ENCODE results near the gene KLF7. TPM values are rescaled to one million over a fixed set of nuclear protein-coding genes. Genes with fewer than 3 reads are reported as not detected.

KLF7 gene
- total RNA-seq, 2 donors from 2014 or later, result 27.2 to 28.3 TPM

DNA sequence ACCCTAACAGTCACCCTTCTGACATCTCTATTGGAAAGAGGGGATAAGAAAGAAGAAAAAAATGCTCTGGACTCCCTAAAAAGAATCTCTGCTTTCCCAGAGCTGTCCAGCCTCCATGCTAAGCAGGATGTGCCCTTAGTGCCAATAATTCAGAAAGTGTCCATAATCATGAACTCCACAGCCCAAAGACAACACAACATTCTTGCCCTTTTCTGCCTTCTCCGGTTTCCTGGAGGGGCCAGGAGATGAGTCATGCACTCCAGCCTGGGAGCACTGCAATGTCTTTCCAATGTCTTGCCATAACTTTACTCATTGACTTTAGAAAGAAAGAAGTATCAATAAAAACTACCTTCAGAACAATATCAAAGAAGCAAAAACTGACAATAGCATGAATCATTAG is 44.0 kb downstream of the KLF7 start:
- Histone ChIP-seq H3K4me1 (ENCODE audit: control insufficient read depth in 1 of 2, low read depth in 2 of 2) (peaks cover 22 to 42% of the 10 kb centered on the region in 2 donors), H3K4me3 (no peak overlapping the region), H3K9me3 (no peaks in the 10 kb centered on the region), H3K27ac (peak overlapping the region; percentile 12 to 31), H3K27me3 (replicated peaks; ENCODE audit: insufficient read depth) (no peaks in the 10 kb centered on the region), H3K36me3 (peaks cover 12% of the 10 kb centered on the region)
- DNase-seq (ENCODE audit: low spot score) (no peak), ATAC-seq (ENCODE audit: insufficient number of reproducible peaks, low FRiP score, low read depth) (peak; percentile 67)
- TF ChIP-seq, protein P1, sequence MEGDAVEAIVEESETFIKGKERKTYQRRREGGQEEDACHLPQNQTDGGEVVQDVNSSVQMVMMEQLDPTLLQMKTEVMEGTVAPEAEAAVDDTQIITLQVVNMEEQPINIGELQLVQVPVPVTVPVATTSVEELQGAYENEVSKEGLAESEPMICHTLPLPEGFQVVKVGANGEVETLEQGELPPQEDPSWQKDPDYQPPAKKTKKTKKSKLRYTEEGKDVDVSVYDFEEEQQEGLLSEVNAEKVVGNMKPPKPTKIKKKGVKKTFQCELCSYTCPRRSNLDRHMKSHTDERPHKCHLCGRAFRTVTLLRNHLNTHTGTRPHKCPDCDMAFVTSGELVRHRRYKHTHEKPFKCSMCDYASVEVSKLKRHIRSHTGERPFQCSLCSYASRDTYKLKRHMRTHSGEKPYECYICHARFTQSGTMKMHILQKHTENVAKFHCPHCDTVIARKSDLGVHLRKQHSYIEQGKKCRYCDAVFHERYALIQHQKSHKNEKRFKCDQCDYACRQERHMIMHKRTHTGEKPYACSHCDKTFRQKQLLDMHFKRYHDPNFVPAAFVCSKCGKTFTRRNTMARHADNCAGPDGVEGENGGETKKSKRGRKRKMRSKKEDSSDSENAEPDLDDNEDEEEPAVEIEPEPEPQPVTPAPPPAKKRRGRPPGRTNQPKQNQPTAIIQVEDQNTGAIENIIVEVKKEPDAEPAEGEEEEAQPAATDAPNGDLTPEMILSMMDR (IDR thresholded peaks at IDR 0.05), result no peak

DNA sequence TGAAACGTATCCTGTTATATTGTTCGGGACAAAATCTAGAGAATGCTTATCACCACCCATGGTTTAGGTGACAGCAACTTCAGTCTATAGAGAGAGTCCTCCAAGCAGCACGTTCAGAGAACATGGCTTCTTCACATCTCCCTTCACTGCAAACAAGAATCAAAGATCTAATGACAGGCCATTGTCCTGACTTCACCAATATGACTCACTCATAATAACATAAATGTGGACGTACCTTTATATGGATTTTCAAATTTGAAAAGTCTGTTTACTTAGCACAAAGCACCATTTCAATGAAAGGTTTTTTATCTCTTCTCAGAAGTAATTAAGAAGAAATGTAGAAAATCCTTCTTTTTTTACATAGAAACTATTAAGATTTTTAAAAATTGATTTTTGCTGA is 46.7 kb downstream of the KLF7 start:
- no peak for DNase-seq (ENCODE audit: low spot score)
- no peaks in the 10 kb centered on the region for H3K27me3 ChIP-seq (replicated peaks; ENCODE audit: insufficient read depth)
- H3K27ac ChIP-seq, result no peak overlapping the region
- no peak for ATAC-seq (ENCODE audit: insufficient number of reproducible peaks, low FRiP score, low read depth)
- TF ChIP-seq, protein P1 (IDR thresholded peaks at IDR 0.05), result no peak
- peaks cover 27 to 61% of the 10 kb centered on the region in 2 donors for H3K4me1 ChIP-seq (ENCODE audit: control insufficient read depth in 1 of 2, low read depth in 2 of 2)
- peaks cover 10% of the 10 kb centered on the region for H3K36me3 ChIP-seq
- no peak overlapping the region for H3K4me3 ChIP-seq
- no peaks in the 10 kb centered on the region for H3K9me3 ChIP-seq

DNA sequence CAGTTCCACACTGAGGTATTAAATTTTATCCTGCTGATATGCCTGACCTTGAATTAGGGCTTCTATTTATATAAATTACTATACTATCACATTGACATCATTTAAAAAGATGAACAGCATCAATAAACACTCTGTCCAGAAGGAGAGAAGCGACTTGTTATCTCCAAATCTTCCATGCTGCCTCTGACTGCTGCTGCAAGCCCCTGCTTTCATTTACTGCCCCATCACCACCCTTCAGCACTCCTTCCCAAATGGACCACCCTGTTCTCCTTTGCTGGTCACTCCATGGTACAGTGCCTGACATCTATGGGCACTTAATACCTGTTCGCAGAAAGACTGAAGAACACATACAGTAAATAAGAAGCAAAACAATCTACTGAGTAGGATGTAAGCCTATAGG is 48.1 kb downstream of the KLF7 start:
- DNase-seq (ENCODE audit: low spot score) (no peak), ATAC-seq (ENCODE audit: insufficient number of reproducible peaks, low FRiP score, low read depth) (no peak)
- H3K27ac ChIP-seq, result no peak overlapping the region
- H3K36me3 ChIP-seq, result no peaks in the 10 kb centered on the region
- TF ChIP-seq, protein P1 (IDR thresholded peaks at IDR 0.05), result no peak
- H3K4me3 ChIP-seq, result no peak overlapping the region
- no peaks in the 10 kb centered on the region for H3K9me3 ChIP-seq
- peaks cover 23 to 55% of the 10 kb centered on the region in 2 donors for H3K4me1 ChIP-seq (ENCODE audit: control insufficient read depth in 1 of 2, low read depth in 2 of 2)
- no peaks in the 10 kb centered on the region for H3K27me3 ChIP-seq (replicated peaks; ENCODE audit: insufficient read depth)

DNA sequence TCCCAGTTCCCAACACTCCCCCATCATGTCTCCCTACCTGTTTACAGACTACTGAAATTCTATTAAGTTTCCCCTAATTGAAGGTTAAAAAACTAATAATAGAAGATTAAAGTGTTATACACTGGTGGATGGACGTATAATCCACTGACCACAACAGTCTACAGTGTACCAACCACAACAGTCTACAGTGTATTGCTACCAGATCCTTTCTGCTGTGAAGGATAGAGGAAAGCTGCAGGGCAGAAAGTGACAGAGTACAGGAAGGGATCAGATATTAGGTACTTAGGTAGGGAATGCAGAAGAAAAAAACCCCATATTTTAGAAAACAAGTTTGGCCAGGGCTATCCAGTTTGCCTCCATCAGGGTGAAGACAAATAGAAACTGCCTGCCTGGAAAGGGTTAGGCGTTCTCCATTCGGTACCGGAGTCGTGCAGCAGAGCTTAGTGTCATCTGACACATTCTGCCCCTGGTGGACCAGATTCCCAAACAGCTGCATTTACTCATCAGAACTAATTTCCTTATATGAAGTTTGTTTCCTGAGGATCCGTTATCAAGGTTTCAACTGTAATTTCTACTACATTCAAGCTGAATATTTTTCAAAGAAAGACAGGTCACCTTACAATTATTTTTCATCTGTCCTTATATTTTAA is 49.9 kb downstream of the KLF7 start:
- no peaks in the 10 kb centered on the region for H3K9me3 ChIP-seq
- H3K36me3 ChIP-seq, result no peaks in the 10 kb centered on the region
- no peak overlapping the region for H3K27ac ChIP-seq
- peak overlapping the region; percentile 42 for H3K4me3 ChIP-seq
- TF ChIP-seq, protein P1 (IDR thresholded peaks at IDR 0.05), result peak; percentile 25
- DNase-seq (ENCODE audit: low spot score) (no peak), ATAC-seq (ENCODE audit: insufficient number of reproducible peaks, low FRiP score, low read depth) (no peak)
- no peaks in the 10 kb centered on the region for H3K27me3 ChIP-seq (replicated peaks; ENCODE audit: insufficient read depth)
- H3K4me1 ChIP-seq (ENCODE audit: control insufficient read depth in 1 of 2, low read depth in 2 of 2), result peaks cover 6 to 45% of the 10 kb centered on the region in 2 donors

DNA sequence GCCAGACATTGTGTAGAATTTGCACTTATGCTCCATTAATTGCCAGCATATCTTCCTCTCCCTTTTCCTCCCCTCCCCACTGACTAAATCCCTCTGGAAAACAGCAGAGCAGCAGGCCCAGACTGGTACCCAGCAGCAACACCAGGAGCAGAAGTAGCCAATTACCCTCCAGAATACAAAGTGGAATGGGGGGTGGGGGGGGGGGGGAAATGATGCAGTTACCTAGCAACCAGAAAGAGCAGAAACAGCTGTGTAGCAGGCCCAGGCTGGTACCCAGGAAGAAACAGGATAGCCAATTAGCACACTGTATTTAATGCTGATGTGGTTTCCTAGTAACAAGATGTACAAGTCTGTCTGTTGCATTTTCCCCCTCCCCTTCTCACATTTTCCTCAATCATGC is 52.3 kb downstream of the KLF7 start:
- Histone ChIP-seq H3K4me3 (no peak overlapping the region), H3K4me1 (ENCODE audit: control insufficient read depth in 1 of 2, low read depth in 2 of 2) (peaks cover 5 to 37% of the 10 kb centered on the region in 2 donors), H3K27me3 (replicated peaks; ENCODE audit: insufficient read depth) (no peaks in the 10 kb centered on the region), H3K36me3 (no peaks in the 10 kb centered on the region), H3K9me3 (no peaks in the 10 kb centered on the region), H3K27ac (no peak overlapping the region)
- DNase-seq (ENCODE audit: low spot score), result no peak
- no peak for ATAC-seq (ENCODE audit: insufficient number of reproducible peaks, low FRiP score, low read depth)
- TF ChIP-seq, protein P1 (IDR thresholded peaks at IDR 0.05), result no peak

Data from thoracic aorta (tissue), 2 donors.